ENCODE data around the gene ZCCHC3. TPM values are rescaled to one million over a fixed set of nuclear protein-coding genes. Genes with fewer than 3 reads are reported as not detected.

Gene ZCCHC3
- total and polyA plus RNA-seq, 4 donors = 2.4 to 22.1 (median 5.6) TPM

- no peak overlapping the region for H3K4me3 ChIP-seq (ENCODE audit: low read depth in 1 of 3, low read length in 3 of 3)
- no peaks in the 10 kb centered on the region for H3K36me3 ChIP-seq (ENCODE audit: control insufficient read depth in 4 of 4, insufficient read depth in 3 of 4, low read depth in 1 of 4, low read length in 3 of 4)
- no peaks in the 10 kb centered on the region for H3K9me3 ChIP-seq (ENCODE audit: control insufficient read depth in 4 of 4, low read length in 3 of 4)
- H3K9ac ChIP-seq (ENCODE audit: low read depth in 1 of 2, low read length in 2 of 2) = no peak overlapping the region
- no peaks in the 10 kb centered on the region for H3K4me1 ChIP-seq (ENCODE audit: control insufficient read depth in 4 of 4, insufficient read depth in 4 of 4, low read length in 3 of 4)
- no peaks in the 10 kb centered on the region for H3K27me3 ChIP-seq (ENCODE audit: control insufficient read depth in 4 of 4, insufficient read depth in 4 of 4, low read length in 3 of 4)
- DNase-seq (ENCODE audit: low spot score) = no peak
- WGBS = 87% methylated on average over 5 of the region's 5 CpGs
- TF ChIP-seq RXRA (IDR thresholded peaks at IDR 0.05) (no peak), RAD21 (IDR thresholded peaks at IDR 0.05) (no peak), CTCF (IDR thresholded peaks at IDR 0.05; ENCODE audit: low read depth, low read length, missing input control) (no peak), FOXA2 (IDR thresholded peaks at IDR 0.05) (no peak), YY1 (IDR thresholded peaks at IDR 0.05) (no peak)
- no peak overlapping the region for H3K27ac ChIP-seq (ENCODE audit: low read depth in 1 of 2, low read length in 2 of 2)
Measured at GRCh38 chr20:313402-313801, 16.0 kb downstream of the ZCCHC3 start.

GRCh38 chr20:313948-314347, 16.6 kb downstream of the ZCCHC3 start:
- no peak overlapping the region for H3K9ac ChIP-seq (ENCODE audit: low read depth in 1 of 2, low read length in 2 of 2)

More at GRCh38 chr20:313948-314347, 16.6 kb downstream of the ZCCHC3 start:
- no peaks in the 10 kb centered on the region for H3K36me3 ChIP-seq (ENCODE audit: control insufficient read depth in 4 of 4, insufficient read depth in 3 of 4, low read depth in 1 of 4, low read length in 3 of 4)
- no peak overlapping the region for H3K4me3 ChIP-seq (ENCODE audit: low read depth in 1 of 3, low read length in 3 of 3)
- no peaks in the 10 kb centered on the region for H3K9me3 ChIP-seq (ENCODE audit: control insufficient read depth in 4 of 4, low read length in 3 of 4)
- TF ChIP-seq JUND (IDR thresholded peaks at IDR 0.05) (no peak), EGR1 (IDR thresholded peaks at IDR 0.05; ENCODE audit: low read depth in 2 of 2) (no peak), FOXA2 (IDR thresholded peaks at IDR 0.05) (no peak), RAD21 (IDR thresholded peaks at IDR 0.05) (no peak), CTCF (IDR thresholded peaks at IDR 0.05; ENCODE audit: low read depth, low read length, missing input control) (no peak), ZBTB33 (IDR thresholded peaks at IDR 0.05) (no peak), GABPA (IDR thresholded peaks at IDR 0.05 in 1 of 2, conservative IDR thresholded peaks at IDR 0.05 in 1 of 2) (no peak), FOXA1 (IDR thresholded peaks at IDR 0.05) (no peak), HNF4G (IDR thresholded peaks at IDR 0.05) (no peak), YY1 (IDR thresholded peaks at IDR 0.05) (no peak), ATF3 (IDR thresholded peaks at IDR 0.05) (no peak), MAX (IDR thresholded peaks at IDR 0.05) (no peak), REST (IDR thresholded peaks at IDR 0.05) (no peak), NR2F2 (IDR thresholded peaks at IDR 0.05) (no peak), SP1 (IDR thresholded peaks at IDR 0.05) (no peak), HNF4A (conservative IDR thresholded peaks at IDR 0.05) (no peak), RXRA (IDR thresholded peaks at IDR 0.05) (no peak), TAF1 (conservative IDR thresholded peaks at IDR 0.05) (no peak)
- H3K4me1 ChIP-seq (ENCODE audit: control insufficient read depth in 4 of 4, insufficient read depth in 4 of 4, low read length in 3 of 4) = no peaks in the 10 kb centered on the region
- no peak overlapping the region for H3K27ac ChIP-seq (ENCODE audit: low read depth in 1 of 2, low read length in 2 of 2)
- no peak for DNase-seq (ENCODE audit: low spot score)
- no peaks in the 10 kb centered on the region for H3K27me3 ChIP-seq (ENCODE audit: control insufficient read depth in 4 of 4, insufficient read depth in 4 of 4, low read length in 3 of 4)

Data from liver (tissue), 9 donors.